Endothelial cell of umbilical vein (primary cell): ENCODE results near the gene THEMIS2. TPM values are rescaled to one million over a fixed set of nuclear protein-coding genes. Genes with fewer than 3 reads are reported as not detected.
A peak's percentile ranks its signal among the peaks of the same experiment; 100 is the strongest.

Source experiments
- BruUV-seq: library from RNA; stranded (reverse); fragments of 400-500 nt; replicated peaks from 2 replicates; lab custom pipeline; 2021; lab: Mats Ljungman, UMichigan
- CTCF ChIA-PET: fragments of 300-600, 350-600 bp; sonication (Branson Sonifier 250); formaldehyde crosslinking; loops from one replicate; lab custom pipeline; 2021; ENCODE audit warnings: antibody characterized with exemption, inconsistent platforms; lab: Charles Lee
- POLR2A ChIA-PET: fragments of 300-600, 350-600 bp; sonication (Branson Sonifier 250); formaldehyde crosslinking; loops from one replicate; lab custom pipeline; 2021; ENCODE audit warnings: antibody characterized with exemption, inconsistent platforms; lab: Charles Lee
- DNase-seq: peaks from one replicate; pipeline ENCODE4 v3.0.0-alpha.2; 2011; ENCODE audit warnings: low read depth, low spot score
- FAIRE-seq: peaks from 2 replicates; lab custom pipeline; 2011; peaks lifted over from hg19 to GRCh38; lab: Jason Lieb, UNC
- H2AFZ ChIP-seq: 2 replicates; pipeline ENCODE4 v1.6.0; 2012; ENCODE audit warnings: low read depth, low read length, control low read depth, inconsistent platforms
- H3K27ac ChIP-seq: 2 replicates; pipeline ENCODE4 v1.5.1; 2011; ENCODE audit warnings: low read depth, mild to moderate bottlenecking, control low read depth, low read length, moderate library complexity; ENCODE audit not compliant: insufficient read depth
- H3K27me3 ChIP-seq, 2 experiments: 2 replicates each; pipeline versions ENCODE4 v1.6.0 to v1.6.1; 2011; ENCODE audit warnings: low read length in 2 of 2, mixed read lengths in 1 of 2; ENCODE audit not compliant: control insufficient read depth in 2 of 2, insufficient read depth in 2 of 2
- H3K36me3 ChIP-seq, 2 experiments: 2 replicates in 1 of 2; 3 replicates in 1 of 2; pipeline ENCODE4 v1.5.1; 2011; ENCODE audit warnings: low read length in 2 of 2, mild to moderate bottlenecking in 1 of 2, moderate library complexity in 1 of 2; ENCODE audit not compliant: control insufficient read depth in 2 of 2, insufficient read depth in 2 of 2; ENCODE audit errors: extremely low read depth in 1 of 2
- H3K4me1 ChIP-seq: 3 replicates; pipeline ENCODE4 v1.5.1; 2011; ENCODE audit warnings: mild to moderate bottlenecking, low read length; ENCODE audit not compliant: control insufficient read depth, insufficient read depth; ENCODE audit errors: extremely low read depth
- H3K4me2 ChIP-seq: 2 replicates; pipeline ENCODE4 v1.6.1; 2011; ENCODE audit warnings: low read length, control low read depth, mixed read lengths; ENCODE audit not compliant: insufficient read depth
- H3K4me3 ChIP-seq, 3 experiments: fragments of 200-600 bp in 1 of 3; sonication (generic), shearing (Covaris generic) in 1 of 3; replicated peaks in 1 of 3; 2 replicates each; pipeline ENCODE4 v1.5.1; 2011 to 2016; ENCODE audit warnings: control low read depth in 3 of 3, low read length in 3 of 3, mild to moderate bottlenecking in 2 of 3, inconsistent platforms in 1 of 3, low read depth in 1 of 3, moderate library complexity in 1 of 3; ENCODE audit not compliant: insufficient read depth in 1 of 3
- H3K79me2 ChIP-seq: 2 replicates; pipeline ENCODE4 v1.6.0; 2012; ENCODE audit warnings: low read length, inconsistent platforms; ENCODE audit not compliant: control insufficient read depth, insufficient read depth
- H3K9ac ChIP-seq: replicated peaks from 2 replicates; pipeline ENCODE3; 2011; ENCODE audit warnings: low read length, control low read depth; ENCODE audit not compliant: insufficient read depth; ENCODE audit errors: extremely low read depth
- H3K9me1 ChIP-seq: replicated peaks from 3 replicates; pipeline ENCODE4 v1.6.0; 2011; ENCODE audit warnings: mild to moderate bottlenecking, low read length; ENCODE audit not compliant: control insufficient read depth, insufficient read depth; ENCODE audit errors: extremely low read depth
- H3K9me3 ChIP-seq: replicated peaks from 2 replicates; pipeline ENCODE4 v1.5.1; 2012; ENCODE audit warnings: low read length, inconsistent platforms; ENCODE audit not compliant: control insufficient read depth, insufficient read depth
- H4K20me1 ChIP-seq: replicated peaks from 2 replicates; pipeline ENCODE3; 2011; ENCODE audit warnings: mild to moderate bottlenecking, low read length; ENCODE audit not compliant: control insufficient read depth, insufficient read depth; ENCODE audit errors: extremely low read depth
- CTCF ChIP-seq, 2 donors: IDR thresholded peaks; 1 replicate in 1 of 2; 2 replicates in 1 of 2; pipeline ENCODE4 v1.5.1; 2011; ENCODE audit warnings: low read length in 2 of 2, mild to moderate bottlenecking in 2 of 2, moderate library complexity in 2 of 2, control low read depth in 1 of 2, inconsistent platforms in 1 of 2, low read depth in 1 of 2; ENCODE audit not compliant: insufficient read depth in 1 of 2; ENCODE audit errors: extremely low read depth in 1 of 2
- EZH2 ChIP-seq: IDR thresholded peaks from 2 replicates; pipeline ENCODE4 v1.6.1; 2012; ENCODE audit warnings: borderline replicate concordance, low read depth, mild to moderate bottlenecking, moderate library complexity, low read length, inconsistent platforms; ENCODE audit not compliant: severe bottlenecking
- FOS ChIP-seq: IDR thresholded peaks from 2 replicates; pipeline ENCODE4 v1.6.1; 2011; ENCODE audit warnings: mild to moderate bottlenecking, low read length, moderate library complexity, borderline replicate concordance; ENCODE audit not compliant: insufficient read depth
- GATA2 ChIP-seq: IDR thresholded peaks from 2 replicates; pipeline ENCODE4 v1.7.0; 2011; ENCODE audit warnings: low read depth, mild to moderate bottlenecking, moderate library complexity, mixed read lengths, low read length; ENCODE audit not compliant: insufficient read length, insufficient read depth
- JUN ChIP-seq: IDR thresholded peaks from 2 replicates; pipeline ENCODE4 v1.6.1; 2011; ENCODE audit warnings: borderline replicate concordance, low read depth; ENCODE audit not compliant: insufficient read length, insufficient read depth
- MAX ChIP-seq: IDR thresholded peaks from 2 replicates; pipeline ENCODE4 v1.6.1; 2011; ENCODE audit not compliant: insufficient read depth, insufficient read length
- MYC ChIP-seq: IDR thresholded peaks from one replicate; pipeline ENCODE4 v1.6.1; 2011; ENCODE audit warnings: mild to moderate bottlenecking, low read depth, low read length
- POLR2A ChIP-seq: IDR thresholded peaks from 2 replicates; pipeline ENCODE4 v1.6.1; 2012; ENCODE audit warnings: low read depth, mild to moderate bottlenecking, control low read depth, low read length
- POLR2AphosphoS5 ChIP-seq: IDR thresholded peaks from 2 replicates; pipeline ENCODE4 v1.6.1; 2012; ENCODE audit warnings: low read depth, mild to moderate bottlenecking, control low read depth, low read length, moderate library complexity; ENCODE audit not compliant: insufficient read depth
- dilution Hi-C: fragments of 300-500 bp; cut with MboI; formaldehyde crosslinking; loops from one replicate; pipeline ENCODE4 v1.15.0; 2019; ENCODE audit warnings: low sequenced_read_pairs; ENCODE audit not compliant: extremely low pct_ligation_motif_present
- intact Hi-C: fragments of 100-400 bp; cut with micrococcal nuclease; formaldehyde crosslinking; loops from one replicate; pipeline ENCODE4 v1.10.0; 2022
- polyA plus RNA-seq, 4 experiments: library from polyadenylated mRNA; depleted of rRNA in 3 of 4; stranded (reverse) in 3 of 4; unstranded in 1 of 4; fragments of >200 nt; gene quantifications; 2 replicates each; pipeline versions ENCODE4 v1.2.1 to v1.2.3, GENCODE V29; 2011 to 2012; ENCODE audit warnings: missing spikeins in 1 of 4
- total RNA-seq: library from RNA; stranded (reverse); gene quantifications from 2 replicates; pipeline ENCODE4 v1.2.3, GENCODE V29; 2021

The THEMIS2 gene
- total and polyA plus RNA-seq, 2 donors (not counting 3 experiments of a cell fraction or from before 2014, with no cell fraction given) = 11.1 to 15.7 TPM

GRCh38 chr1:27864264-27864895 is 8.0 kb upstream of the THEMIS2 start:
- Histone ChIP-seq H2AFZ (peak overlapping the region; percentile 68), H3K9me1 (no peaks in the 10 kb centered on the region), H3K4me2 (no peak overlapping the region), H3K36me3 (no peaks in the 10 kb centered on the region), H3K4me3 (no peak overlapping the region), H3K9ac (no peak overlapping the region), H3K4me1 (peaks cover 4% of the 10 kb centered on the region), H3K79me2 (no peaks in the 10 kb centered on the region), H3K27ac (no peak overlapping the region), H3K27me3 (no peaks in the 10 kb centered on the region), H4K20me1 (no peaks in the 10 kb centered on the region), H3K9me3 (no peaks in the 10 kb centered on the region)
- dilution Hi-C loops (no loop called here), intact Hi-C loops (no loop called here)
- no TSS peak for BruUV-seq
- DNase-seq (peak; percentile 7), FAIRE-seq (peak; percentile 24)
- CTCF ChIA-PET = interaction anchor here (1.1 kb wide), 2 partner anchors 11 to 15 kb away, joined by 3 read pairs; no protein-coding TSS in a partner anchor
- no peak for TF ChIP-seq POLR2A
- no peak for TF ChIP-seq GATA2
- TF ChIP-seq JUN = no peak
- no peak for TF ChIP-seq POLR2AphosphoS5
- TF ChIP-seq MAX = no peak
- no peak for TF ChIP-seq EZH2
- TF ChIP-seq FOS = no peak
- TF ChIP-seq MYC = no peak
- TF ChIP-seq CTCF (IDR thresholded peaks at IDR 0.05; ENCODE audit: extremely low read depth in 1 of 2, insufficient read depth in 1 of 2, low read depth in 1 of 2, low read length in 2 of 2) = no peak
- POLR2A ChIA-PET = no interaction called here
